ENCODE results near the gene CCDC28B.
"Not testable (repeated sequence)": the region's sequence is repeated elsewhere in the genome, so short reads cannot be mapped to it uniquely, and the experiment has no call there.

CCDC28B gene

GRCh38 chr1:32200226-32201010, at the start of gene CCDC28B:
Gene CCDC28B (plus strand): TSS chr1:32200595. CDS start chr1:32201936, 1,341 bp downstream.
- DNase-seq (ENCODE audit: low read depth, low spot score) = no peak

GRCh38 chr1:32150847-32151246, 49.5 kb upstream of the CCDC28B start:
- DNase-seq (ENCODE audit: low read depth, low spot score) = no peak

GRCh38 chr1:32151319-32151787, 49.0 kb upstream of the CCDC28B start:
- DNase-seq (ENCODE audit: low read depth, low spot score) = no peak

GRCh38 chr1:32159189-32159588, 41.2 kb upstream of the CCDC28B start:
- no peak for DNase-seq (ENCODE audit: low read depth, low spot score)

GRCh38 chr1:32163405-32163804, 37.0 kb upstream of the CCDC28B start:
- no peak for DNase-seq (ENCODE audit: low read depth, low spot score)

GRCh38 chr1:32165633-32166032, 34.8 kb upstream of the CCDC28B start:
- DNase-seq (ENCODE audit: low read depth, low spot score) = not testable (repeated sequence)

- DNase-seq (ENCODE audit: low read depth, low spot score) = no peak
Observed at GRCh38 chr1:32170991-32171390, 29.4 kb upstream of the CCDC28B start.

GRCh38 chr1:32172621-32173245, 27.7 kb upstream of the CCDC28B start:
- DNase-seq (ENCODE audit: low read depth, low spot score) = no peak

- DNase-seq (ENCODE audit: low read depth, low spot score) = no peak
Observed at GRCh38 chr1:32178380-32179192, 21.8 kb upstream of the CCDC28B start.

GRCh38 chr1:32179193-32179442, 21.3 kb upstream of the CCDC28B start:
- no peak for DNase-seq (ENCODE audit: low read depth, low spot score)

- DNase-seq (ENCODE audit: low read depth, low spot score) = no peak
Observed at GRCh38 chr1:32179443-32180185, 20.8 kb upstream of the CCDC28B start, which contains the start of gene TXLNA. Gene TXLNA (plus strand): TSS chr1:32179675. CDS start chr1:32180346, 671 bp downstream.

GRCh38 chr1:32180186-32181060, 20.0 kb upstream of the CCDC28B start:
- no peak for DNase-seq (ENCODE audit: low read depth, low spot score)

- no peak for DNase-seq (ENCODE audit: low read depth, low spot score)
Observed at GRCh38 chr1:32181065-32181464, 19.3 kb upstream of the CCDC28B start.

GRCh38 chr1:32181563-32181962, 18.8 kb upstream of the CCDC28B start:
- no peak for DNase-seq (ENCODE audit: low read depth, low spot score)

- no peak for DNase-seq (ENCODE audit: low read depth, low spot score)
Observed at GRCh38 chr1:32182060-32182459, 18.3 kb upstream of the CCDC28B start.

- no peak for DNase-seq (ENCODE audit: low read depth, low spot score)
Observed at GRCh38 chr1:32184650-32185049, 15.7 kb upstream of the CCDC28B start.

GRCh38 chr1:32186077-32186476, 14.3 kb upstream of the CCDC28B start:
- DNase-seq (ENCODE audit: low read depth, low spot score) = no peak

GRCh38 chr1:32186491-32186890, 13.9 kb upstream of the CCDC28B start:
- no peak for DNase-seq (ENCODE audit: low read depth, low spot score)

GRCh38 chr1:32187850-32188249, 12.5 kb upstream of the CCDC28B start:
- DNase-seq (ENCODE audit: low read depth, low spot score) = no peak

- DNase-seq (ENCODE audit: low read depth, low spot score) = no peak
Observed at GRCh38 chr1:32192220-32192948, 8.0 kb upstream of the CCDC28B start.
